ENCODE measurements around the gene MADCAM1. TPM values are rescaled to one million over a fixed set of nuclear protein-coding genes. Genes with fewer than 3 reads are reported as not detected.

The MADCAM1 gene
- total RNA-seq, 2 experiments from 2014 or later, result 0.16 to 0.39 TPM

GRCh38 chr19:543910-544608, 47.8 kb downstream of the MADCAM1 start, which contains the start of gene GZMM:
Gene GZMM, plus strand, starts transcription at chr19:544053. Its CDS starts 19 bp downstream, at chr19:544072.
- POLR2A ChIA-PET, result interaction anchor here (0.8 to 1.3 kb wide), 4 partner anchors 9 to 33 kb away, joined by 3 to 4 read pairs (median 4); partner anchors contain the start of gene CDC34
- Mint-ChIP-seq H3K27ac (peak within 1 kb of the TSS; percentile 97), H3K9me3 (ENCODE audit: insufficient read depth) (no peaks in the 10 kb centered on the region), H3K27me3 (ENCODE audit: low read depth) (no peaks in the 10 kb centered on the region), H3K4me3 (peak within 1 kb of the TSS; percentile 87), H3K4me1 (ENCODE audit: low read depth) (peaks cover 25% of the 10 kb centered on the region), H3K36me3 (ENCODE audit: low read depth) (peaks cover 14% of the 10 kb centered on the region)
- DNase-seq, result peak; percentile 86
- CTCF ChIA-PET, result interaction anchor here (1.0 to 1.7 kb wide), 2 partner anchors 12 to 33 kb away, joined by 3 to 6 read pairs; partner anchors contain the start of gene CDC34
- peak; percentile 93 for ATAC-seq

- Mint-ChIP-seq H3K9me3 (ENCODE audit: insufficient read depth) (no peaks in the 10 kb centered on the region), H3K27ac (no peak overlapping the region), H3K36me3 (ENCODE audit: low read depth) (peaks cover 10% of the 10 kb centered on the region), H3K4me3 (no peak overlapping the region), H3K4me1 (ENCODE audit: low read depth) (peaks cover 27% of the 10 kb centered on the region), H3K27me3 (ENCODE audit: low read depth) (no peaks in the 10 kb centered on the region)
- ChIA-PET CTCF (no interaction called here), POLR2A (no interaction called here)
- ATAC-seq (no peak), DNase-seq (no peak)
Measured at GRCh38 chr19:547117-547516, 50.8 kb downstream of the MADCAM1 start.

- POLR2A ChIA-PET, result no interaction called here
- no peaks in the 10 kb centered on the region for H3K9me3 Mint-ChIP-seq (ENCODE audit: insufficient read depth)
- peaks cover 9% of the 10 kb centered on the region for H3K36me3 Mint-ChIP-seq (ENCODE audit: low read depth)
- no peak overlapping the region for H3K4me3 Mint-ChIP-seq
- H3K27me3 Mint-ChIP-seq (ENCODE audit: low read depth), result no peaks in the 10 kb centered on the region
- H3K4me1 Mint-ChIP-seq (ENCODE audit: low read depth), result peaks cover 26% of the 10 kb centered on the region
- DNase-seq (no peak), ATAC-seq (no peak)
- H3K27ac Mint-ChIP-seq, result no peak overlapping the region
- CTCF ChIA-PET, result no interaction called here
Measured at GRCh38 chr19:547836-548720, 51.8 kb downstream of the MADCAM1 start.

GRCh38 chr19:548886-549830, 52.9 kb downstream of the MADCAM1 start:
- H3K9me3 Mint-ChIP-seq (ENCODE audit: insufficient read depth), result no peaks in the 10 kb centered on the region
- no peak overlapping the region for H3K27ac Mint-ChIP-seq
- H3K36me3 Mint-ChIP-seq (ENCODE audit: low read depth), result peaks cover 7% of the 10 kb centered on the region
- ATAC-seq (no peak), DNase-seq (no peak)
- no peaks in the 10 kb centered on the region for H3K27me3 Mint-ChIP-seq (ENCODE audit: low read depth)
- POLR2A ChIA-PET, result no interaction called here
- peaks cover 15% of the 10 kb centered on the region for H3K4me1 Mint-ChIP-seq (ENCODE audit: low read depth)
- H3K4me3 Mint-ChIP-seq, result no peak overlapping the region
- CTCF ChIA-PET, result no interaction called here

GRCh38 chr19:554817-555216, 58.5 kb downstream of the MADCAM1 start:
- Mint-ChIP-seq H3K4me1 (ENCODE audit: low read depth) (peaks cover 5% of the 10 kb centered on the region), H3K9me3 (ENCODE audit: insufficient read depth) (no peaks in the 10 kb centered on the region)

More at GRCh38 chr19:554817-555216, 58.5 kb downstream of the MADCAM1 start:
- POLR2A ChIA-PET, result interaction anchor here (0.9 to 1.4 kb wide), 3 partner anchors 11 to 23 kb away, joined by 3 read pairs; partner anchors contain the start of genes CDC34 and GZMM
- CTCF ChIA-PET, result no interaction called here
- Mint-ChIP-seq H3K27ac (no peak overlapping the region), H3K36me3 (ENCODE audit: low read depth) (no peaks in the 10 kb centered on the region), H3K27me3 (ENCODE audit: low read depth) (no peaks in the 10 kb centered on the region), H3K4me3 (no peak overlapping the region)
- DNase-seq (no peak), ATAC-seq (no peak)

Other genes starting within 250 kb of the MADCAM1 start
- gene PLPP2, start 205.1 kb upstream of the MADCAM1 start, total RNA-seq, result not detected
- 10 to 100 TPM; 21.6 to 23.1 TPM for gene MIER2, start 151.7 kb upstream of the MADCAM1 start, total RNA-seq
- gene C2CD4C, start 87.3 kb upstream of the MADCAM1 start, total RNA-seq, result not detected
- not detected for gene SHC2, start 35.5 kb upstream of the MADCAM1 start, total RNA-seq
- 10 to 100 TPM; 20.1 to 20.7 TPM for gene TPGS1, start 11.0 kb downstream of the MADCAM1 start, total RNA-seq
- gene CDC34, start 35.3 kb downstream of the MADCAM1 start, total RNA-seq, result 10 to 100 TPM; 49.0 to 53.0 TPM
- 10 to 100 TPM; 86.9 to 87.3 TPM for gene GZMM, start 47.6 kb downstream of the MADCAM1 start, total RNA-seq
- gene BSG, start 76.1 kb downstream of the MADCAM1 start, total RNA-seq, result 100 to 1,000 TPM; 207 to 217 TPM
- gene HCN2, start 93.4 kb downstream of the MADCAM1 start, total RNA-seq, result 1 to 10 TPM in 1 of 2 experiments, under 1 TPM in 1; 0.84 to 1.3 TPM
- 10 to 100 TPM; 50.6 to 51.0 TPM for gene POLRMT, start 137.1 kb downstream of the MADCAM1 start, total RNA-seq
- gene FGF22, start 143.4 kb downstream of the MADCAM1 start, total RNA-seq, result not detected
- 10 to 100 TPM; 71.3 to 78.4 TPM for gene RNF126, start 166.7 kb downstream of the MADCAM1 start, total RNA-seq
- 1 to 10 TPM; 2.2 to 3.0 TPM for gene FSTL3, start 179.9 kb downstream of the MADCAM1 start, total RNA-seq
- not detected for gene PRSS57, start 199.0 kb downstream of the MADCAM1 start, total RNA-seq
- not detected for gene PALM, start 212.4 kb downstream of the MADCAM1 start, total RNA-seq